MV-4-11 (cell line): ENCODE results near the gene CCDC174.

Experiments
- DNase-seq: peaks from one replicate; lab custom pipeline; 2025; lab: John Stamatoyannopoulos, UW

CCDC174 gene

GRCh38 chr3:14657579-14657978 lies 6.0 kb downstream of the CCDC174 start:
- no peak for DNase-seq

GRCh38 chr3:14658978-14659377 lies 7.4 kb downstream of the CCDC174 start:
- DNase-seq, result no peak

DNA sequence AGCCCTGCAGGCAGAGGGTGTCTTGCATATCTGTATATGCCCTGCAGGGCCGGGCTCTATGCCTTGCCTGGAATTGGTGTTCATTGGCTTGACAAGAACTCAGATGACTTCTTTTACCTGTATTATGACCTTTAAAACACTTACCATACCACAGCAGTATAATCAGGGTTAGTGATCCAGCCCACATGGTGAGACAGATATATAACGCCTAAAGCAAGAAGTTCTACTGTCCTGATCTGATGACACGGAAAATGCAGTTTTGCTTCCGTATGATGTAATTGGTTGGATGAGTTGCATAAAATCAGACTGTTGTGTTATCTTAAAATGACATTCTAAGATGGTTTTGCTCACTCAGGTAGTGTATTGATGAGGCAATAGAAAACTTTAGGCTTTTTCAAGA lies 9.4 kb downstream of the CCDC174 start:
- DNase-seq, result no peak

GRCh38 chr3:14663396-14664135 lies 12.0 kb downstream of the CCDC174 start:
- no peak for DNase-seq

DNA sequence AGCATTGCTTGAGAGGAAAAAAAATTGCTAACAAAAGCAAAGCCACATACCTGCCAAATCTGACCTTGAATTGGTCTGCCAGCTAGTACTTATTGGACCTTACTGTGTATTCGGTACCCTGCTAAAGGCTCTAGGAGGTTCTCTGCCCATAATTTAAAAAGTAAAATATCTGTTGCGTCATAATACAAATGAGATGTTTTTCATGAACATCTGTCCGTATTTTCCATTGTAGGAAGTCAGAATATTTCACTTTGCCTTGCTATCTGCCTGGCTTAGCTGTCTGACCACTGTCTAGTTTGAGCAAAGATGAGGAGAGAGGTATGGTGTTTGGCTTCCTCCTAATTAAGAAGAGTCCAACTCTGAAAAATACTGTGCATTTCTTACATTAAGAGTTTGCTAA lies 12.6 kb downstream of the CCDC174 start:
- no peak for DNase-seq

GRCh38 chr3:14672588-14672987 lies 21.0 kb downstream of the CCDC174 start:
- peak; percentile 80 for DNase-seq

DNA sequence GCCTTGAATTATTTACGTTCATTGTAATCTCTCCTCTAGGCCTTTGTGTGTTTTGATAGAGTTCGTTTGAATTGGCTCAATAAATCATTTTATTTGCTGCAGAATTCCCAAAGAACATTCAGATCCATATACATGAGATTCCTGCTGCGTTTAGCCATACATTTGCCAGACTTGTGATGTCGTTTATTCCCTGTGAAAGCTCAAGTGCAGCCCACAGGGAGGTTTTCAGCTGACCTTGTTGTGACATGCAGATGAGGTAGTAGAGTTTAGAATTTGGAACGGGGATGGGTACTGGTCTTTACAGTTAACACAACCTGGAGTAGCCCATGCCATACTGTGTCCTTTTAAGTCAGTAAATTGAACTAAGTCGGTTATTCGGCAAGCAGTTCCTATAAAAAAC lies 23.3 kb downstream of the CCDC174 start, which contains the start of gene C3orf20:
Gene C3orf20, plus strand, starts transcription at position 301 of the 400 bp plus-strand sequence. CDS start 7,573 bp downstream, outside the sequence.
- DNase-seq, result no peak

GRCh38 chr3:14676881-14677280 lies 25.3 kb downstream of the CCDC174 start:
- no peak for DNase-seq

GRCh38 chr3:14678015-14678503 lies 26.5 kb downstream of the CCDC174 start:
- peak; percentile 66 for DNase-seq

DNA sequence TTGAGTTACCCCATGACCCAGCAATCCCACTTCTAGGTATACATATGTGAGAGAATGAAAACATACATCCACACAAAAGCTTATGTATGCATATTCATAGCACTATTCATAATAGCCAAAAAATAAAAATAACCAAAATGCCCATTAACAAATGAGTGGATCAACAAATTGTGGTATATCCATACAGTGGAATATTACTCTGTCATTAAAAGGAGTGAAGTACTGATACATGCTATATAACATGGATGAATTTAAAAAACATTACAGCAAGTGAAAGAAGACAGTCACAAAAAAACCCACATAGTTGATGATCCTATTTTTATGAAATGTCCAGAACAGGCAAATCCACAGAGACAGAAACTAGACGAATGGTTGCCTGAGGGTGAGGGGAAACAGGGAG lies 28.6 kb downstream of the CCDC174 start:
- DNase-seq, result no peak

GRCh38 chr3:14680716-14681115 lies 29.2 kb downstream of the CCDC174 start:
- no peak for DNase-seq

GRCh38 chr3:14684447-14684846 lies 32.9 kb downstream of the CCDC174 start:
- no peak for DNase-seq

DNA sequence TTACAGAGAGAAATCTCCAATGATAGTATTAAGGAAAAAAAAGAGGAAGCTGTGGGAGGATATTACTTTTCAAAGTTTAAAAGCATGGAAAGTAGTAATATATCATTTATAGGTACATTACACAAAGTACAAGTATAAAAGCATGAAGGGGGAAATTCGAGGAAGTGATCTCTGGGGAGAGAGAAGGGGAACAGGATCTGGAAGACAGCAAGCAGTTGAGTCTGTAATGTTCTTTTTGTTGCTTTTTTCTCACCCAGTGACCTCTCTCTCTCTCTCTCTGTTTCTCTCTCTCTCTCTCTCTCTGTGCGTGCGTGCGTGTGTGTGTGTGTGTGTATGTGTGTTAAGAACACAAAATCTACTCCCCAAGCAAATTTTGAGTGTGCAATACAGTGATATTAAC lies 33.6 kb downstream of the CCDC174 start:
- DNase-seq, result peak; percentile 64

DNA sequence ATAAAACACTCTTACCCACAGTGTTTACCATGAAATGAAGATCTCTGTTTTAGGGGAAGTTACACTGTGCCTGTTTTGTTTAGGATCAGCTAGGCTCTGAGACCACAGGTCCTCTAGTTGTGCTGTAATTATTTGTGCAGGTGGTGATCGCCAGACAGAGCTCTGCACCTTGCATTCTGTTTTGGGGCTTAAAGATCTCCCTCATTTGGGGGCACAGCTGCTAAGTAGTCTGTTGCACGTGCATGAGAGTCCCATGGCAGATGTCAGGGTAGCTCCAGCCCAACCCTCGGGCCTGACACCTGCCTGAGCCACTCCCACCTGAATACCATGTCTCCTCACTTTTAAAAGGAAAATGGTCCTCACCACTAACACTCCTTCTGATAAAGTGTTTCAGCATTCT lies 35.8 kb downstream of the CCDC174 start:
- peak; percentile 31 for DNase-seq

- peak; percentile 27 for DNase-seq
Measured at GRCh38 chr3:14688525-14688924, 37.0 kb downstream of the CCDC174 start.

GRCh38 chr3:14689247-14689980 lies 37.9 kb downstream of the CCDC174 start:
- peak; percentile 59 for DNase-seq

GRCh38 chr3:14691239-14691638 lies 39.7 kb downstream of the CCDC174 start:
- DNase-seq, result peak; percentile 94

DNA sequence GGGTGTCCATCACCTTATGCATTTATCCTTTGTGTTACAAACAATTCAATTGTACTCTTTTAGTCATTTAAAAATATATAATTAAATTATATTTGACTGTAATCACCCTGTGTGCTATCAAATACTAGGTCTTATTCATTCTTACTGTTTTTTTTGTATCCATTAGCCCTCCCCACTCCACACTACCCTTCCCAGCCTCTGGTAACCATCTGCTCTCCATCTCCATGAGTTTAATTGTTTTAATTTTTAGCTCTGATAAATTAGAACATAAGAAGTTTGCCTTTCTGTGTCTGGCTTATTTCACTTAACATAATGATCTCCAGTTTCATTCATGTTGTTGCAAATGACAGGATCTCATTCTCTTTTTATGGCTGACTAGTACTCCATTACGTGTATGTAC lies 40.2 kb downstream of the CCDC174 start:
- peak; percentile 53 for DNase-seq

DNA sequence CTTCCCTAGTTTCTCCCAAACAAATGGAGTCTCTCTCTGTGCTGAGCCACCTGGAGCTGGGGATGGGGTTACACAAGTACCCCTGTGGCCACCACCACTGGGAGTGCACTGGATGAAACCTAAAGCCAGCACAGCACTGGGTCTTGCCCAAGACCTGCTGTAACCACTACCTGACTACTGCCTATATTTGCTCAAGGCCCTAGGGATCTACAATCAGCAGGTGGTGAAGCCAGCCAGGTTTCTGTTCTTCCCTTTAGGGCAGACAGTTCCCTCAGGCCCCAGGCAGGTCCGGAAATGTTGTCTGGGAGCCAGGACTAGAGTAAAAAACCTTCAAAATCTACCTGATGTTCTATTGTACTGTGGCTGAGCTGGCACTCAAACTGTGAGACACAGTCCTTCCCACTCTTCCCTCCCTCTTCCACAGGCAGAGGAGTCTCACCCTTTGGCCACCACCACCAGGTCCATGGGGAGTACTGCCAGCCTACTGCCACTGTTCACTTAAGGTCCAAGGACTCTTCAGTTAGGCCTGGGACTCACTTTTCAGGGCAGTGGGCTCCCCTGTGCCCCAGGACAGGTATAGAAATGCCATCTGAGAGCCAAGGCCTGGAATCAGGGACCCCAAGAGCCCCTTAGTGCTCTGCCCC lies 47.2 kb downstream of the CCDC174 start:
- no peak for DNase-seq

DNA sequence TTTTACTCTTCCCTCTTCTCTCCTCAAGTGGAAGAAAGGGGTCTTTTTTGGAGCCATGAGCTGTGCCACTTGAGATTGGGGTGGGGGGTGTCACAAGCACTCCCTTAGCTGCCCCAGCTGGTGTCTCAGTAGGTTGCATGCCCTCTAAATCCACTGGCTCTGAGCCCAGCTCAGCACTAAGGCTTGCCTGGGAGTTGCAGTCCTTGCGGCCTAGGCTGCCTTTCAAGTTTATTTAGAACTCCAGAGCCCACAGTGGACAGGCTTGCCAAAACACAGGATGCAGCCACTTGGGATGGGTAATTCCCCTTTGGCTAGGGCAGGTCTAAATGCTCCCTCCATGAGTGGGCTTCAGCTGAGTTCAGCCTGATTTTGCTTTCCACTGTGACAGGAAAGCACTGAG lies 48.1 kb downstream of the CCDC174 start:
- DNase-seq, result no peak

- DNase-seq, result no peak
Measured at GRCh38 chr3:14700891-14701290, 49.3 kb downstream of the CCDC174 start.

DNA sequence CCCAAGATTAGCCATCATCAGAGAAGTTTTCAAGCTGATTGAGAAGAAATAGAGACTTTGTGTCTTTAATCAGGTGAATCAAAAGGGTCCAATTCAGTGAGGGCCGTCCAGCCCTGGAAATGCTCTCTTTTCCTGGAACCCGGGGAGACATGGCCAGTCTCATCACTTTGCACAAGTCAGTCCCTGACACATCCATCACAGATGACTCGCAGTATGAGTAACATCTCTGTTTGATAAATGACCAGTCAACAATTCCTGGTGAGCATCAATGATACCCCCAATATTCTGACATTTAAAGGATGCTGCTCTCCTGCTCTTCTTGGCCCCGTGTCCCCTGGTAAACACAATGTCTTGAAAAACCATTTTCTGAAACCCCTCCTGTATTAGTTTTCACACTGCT lies 50.1 kb downstream of the CCDC174 start:
- no peak for DNase-seq
